GM19328 (cell line): ENCODE measurements around the gene MIOX.

Experiments used
- ATAC-seq: cut with Tn5 transposase; IDR thresholded peaks from one replicate; pipeline ENCODE4 v1.9.1; 2021; ENCODE audit warnings: mild to moderate bottlenecking, moderate library complexity; ENCODE audit not compliant: unreplicated experiment

The MIOX gene

DNA sequence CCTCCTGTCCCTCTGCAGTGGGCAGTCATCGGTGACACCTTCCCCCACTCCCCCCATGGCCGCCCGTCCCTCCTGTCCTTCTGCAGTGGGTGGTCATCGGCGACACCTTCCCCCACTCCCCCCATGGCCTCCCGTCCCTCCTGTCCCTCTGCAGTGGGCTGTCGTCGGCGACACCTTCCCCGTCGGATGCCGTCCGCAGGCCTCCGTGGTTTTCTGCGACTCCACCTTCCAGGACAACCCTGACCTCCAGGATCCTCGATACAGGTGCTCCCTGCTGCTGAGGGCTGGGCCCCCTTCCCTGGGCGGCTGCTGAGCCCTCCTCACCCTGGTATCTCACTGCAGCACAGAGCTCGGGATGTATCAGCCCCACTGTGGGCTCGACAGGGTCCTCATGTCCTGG lies 2.2 kb downstream of the MIOX start:
- ATAC-seq, result no peak

DNA sequence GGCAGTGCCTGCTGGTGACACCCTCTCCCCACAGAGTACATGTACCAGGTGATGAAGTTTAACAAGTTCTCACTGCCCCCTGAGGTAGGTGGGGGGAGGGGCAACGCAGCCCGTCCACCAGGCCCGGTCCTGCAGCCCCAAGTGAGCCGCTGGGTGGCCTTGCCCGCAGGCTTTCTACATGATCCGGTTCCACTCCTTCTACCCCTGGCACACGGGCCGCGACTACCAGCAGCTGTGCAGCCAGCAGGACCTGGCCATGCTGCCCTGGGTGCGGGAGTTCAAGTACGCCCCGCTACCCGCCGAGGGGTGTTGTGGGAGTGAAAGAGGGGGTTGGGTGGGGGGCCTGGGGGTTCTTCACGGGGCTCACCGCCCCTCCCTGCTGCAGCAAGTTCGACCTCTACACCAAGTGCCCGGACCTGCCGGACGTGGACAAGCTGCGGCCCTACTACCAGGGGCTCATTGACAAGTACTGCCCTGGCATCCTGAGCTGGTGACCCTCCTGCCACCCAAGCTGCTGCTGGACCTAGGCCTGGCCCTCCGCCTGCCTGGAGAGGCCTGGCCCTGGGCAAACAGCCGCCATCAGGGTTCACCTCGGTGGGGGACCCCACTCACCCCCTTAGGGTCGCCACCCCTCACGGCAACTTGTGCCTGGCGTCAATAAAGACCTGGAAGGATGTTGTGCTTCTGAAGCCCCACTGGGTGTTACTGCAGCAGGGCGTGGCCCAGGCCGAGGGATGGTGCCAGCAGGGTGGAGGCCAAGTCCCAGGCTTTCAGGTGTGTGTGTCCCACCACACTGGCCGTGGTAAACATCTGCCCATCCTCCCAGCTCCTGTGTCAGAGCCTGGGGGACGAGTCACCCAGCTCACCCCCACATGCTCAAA lies 2.9 kb downstream of the MIOX start:
- ATAC-seq, result no peak

DNA sequence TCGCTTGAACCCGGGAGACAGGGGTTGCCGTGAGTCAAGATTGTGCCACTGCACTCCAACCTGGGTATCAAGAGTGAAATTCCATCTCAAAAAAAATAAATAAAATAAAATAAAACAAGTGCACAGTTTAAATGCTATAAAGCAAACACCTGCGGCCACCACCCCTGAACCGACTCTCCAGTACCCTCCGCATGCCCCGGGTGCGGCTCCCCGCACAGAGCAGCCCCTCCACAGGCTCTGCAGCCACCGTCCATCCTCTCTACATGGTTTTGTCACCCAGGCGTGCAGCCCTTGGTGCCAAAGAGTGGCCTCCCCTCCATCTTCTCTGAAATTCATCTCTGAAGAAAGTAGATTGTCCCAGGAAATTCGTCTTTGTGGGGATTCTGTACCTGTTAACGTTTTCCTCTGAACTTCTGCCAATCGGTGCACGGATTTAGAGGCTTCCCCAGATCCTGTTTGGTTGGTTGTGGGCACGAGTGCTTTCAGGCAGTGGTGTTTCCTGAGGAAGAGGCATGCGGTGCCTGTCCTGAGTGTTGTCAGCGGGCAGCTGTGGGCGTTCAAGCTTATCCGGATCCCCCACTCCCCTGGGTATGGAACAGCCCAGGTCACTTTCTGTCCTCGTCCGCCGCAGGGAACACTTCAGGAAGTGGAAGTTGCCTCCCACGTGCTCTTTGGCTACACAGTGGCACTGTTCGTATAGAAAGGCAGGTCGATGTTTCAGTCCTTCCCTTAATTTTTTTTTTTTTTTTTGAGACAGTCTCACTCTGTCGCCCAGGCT lies 4.1 kb downstream of the MIOX start:
- ATAC-seq, result no peak

DNA sequence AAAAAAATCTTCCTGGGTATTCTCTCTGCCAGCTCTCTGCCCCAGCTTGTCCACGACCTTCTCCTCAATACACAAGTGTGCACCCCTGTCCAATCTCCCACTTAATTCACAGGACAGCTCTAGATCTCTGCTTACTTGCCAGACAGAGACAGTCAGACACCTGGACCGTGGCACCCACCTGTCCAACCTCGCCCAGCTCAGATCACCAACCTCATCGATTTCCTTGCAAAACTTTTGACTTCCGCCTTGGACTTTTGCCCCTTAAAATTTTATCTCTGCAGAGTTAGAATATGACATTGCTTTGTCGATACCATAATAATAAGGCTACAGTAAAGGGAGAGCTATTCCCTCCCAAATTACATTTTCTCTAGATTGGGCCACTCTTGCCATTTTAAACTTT lies 10.4 kb downstream of the MIOX start:
- no peak for ATAC-seq

DNA sequence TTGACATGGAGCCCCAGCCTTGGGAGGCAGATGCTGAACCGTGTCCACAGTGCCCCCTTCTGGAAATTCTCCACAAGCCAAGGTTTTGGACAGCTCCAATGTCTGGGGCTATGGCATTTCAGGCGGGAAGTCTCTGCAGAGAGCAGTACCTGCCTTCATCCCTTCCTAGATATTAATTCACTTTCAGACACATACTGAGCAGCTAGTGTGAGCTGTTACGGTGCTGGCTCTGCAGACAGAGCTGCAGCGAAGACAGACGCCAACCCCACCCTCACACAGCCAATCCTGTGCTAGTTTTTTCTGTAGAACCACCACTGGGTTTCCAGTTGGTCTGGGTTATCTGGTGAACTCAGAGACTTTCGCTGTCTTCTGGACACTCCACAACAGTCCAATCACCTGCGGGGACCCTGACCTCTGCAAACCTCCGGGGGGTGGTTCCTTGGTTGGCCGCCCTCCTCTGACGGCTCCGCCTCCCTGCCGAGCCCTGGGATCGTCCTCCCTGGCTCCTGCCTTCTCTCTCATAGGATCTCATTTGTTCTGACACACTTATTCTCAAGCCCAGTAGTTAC lies 11.7 kb downstream of the MIOX start:
- ATAC-seq, result no peak

DNA sequence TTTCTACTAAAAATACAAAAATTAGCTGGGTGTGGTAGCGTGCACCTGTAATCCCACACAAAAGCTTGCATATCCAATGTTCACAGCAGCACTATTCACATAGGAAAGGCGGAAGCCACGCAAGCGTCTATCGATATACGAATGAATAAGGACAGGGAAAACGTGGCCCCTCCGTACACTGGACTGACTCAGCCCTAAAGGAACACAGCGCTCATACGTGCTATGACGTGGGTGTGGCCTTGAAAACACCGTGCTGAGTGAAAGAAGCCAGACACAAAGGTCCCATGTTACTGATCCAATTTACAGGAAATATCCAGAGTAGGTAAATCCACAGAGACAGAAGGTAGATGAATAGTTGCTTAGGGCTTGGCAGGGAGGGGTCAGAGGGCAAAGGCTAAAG lies 13.8 kb downstream of the MIOX start:
- ATAC-seq, result no peak

DNA sequence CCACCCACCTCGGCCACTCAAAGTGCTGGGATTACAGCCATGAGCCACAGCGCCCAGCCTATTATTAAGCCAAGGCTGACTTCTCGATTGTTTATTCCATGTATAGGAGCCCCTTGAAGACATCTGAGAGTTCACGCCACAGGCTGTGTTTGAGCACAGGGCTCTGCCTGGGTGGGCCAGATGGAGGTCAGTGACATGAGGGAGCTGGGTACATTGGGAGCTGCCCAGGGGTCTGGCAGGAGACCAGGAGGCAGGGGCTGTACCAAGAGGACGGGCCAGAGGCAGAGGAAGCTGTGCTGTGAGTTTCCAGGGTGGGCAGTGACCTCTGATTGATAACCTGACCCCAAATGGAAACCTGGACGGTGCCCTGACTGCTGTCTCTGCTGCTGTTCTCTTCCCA lies 15.4 kb downstream of the MIOX start:
- no peak for ATAC-seq

DNA sequence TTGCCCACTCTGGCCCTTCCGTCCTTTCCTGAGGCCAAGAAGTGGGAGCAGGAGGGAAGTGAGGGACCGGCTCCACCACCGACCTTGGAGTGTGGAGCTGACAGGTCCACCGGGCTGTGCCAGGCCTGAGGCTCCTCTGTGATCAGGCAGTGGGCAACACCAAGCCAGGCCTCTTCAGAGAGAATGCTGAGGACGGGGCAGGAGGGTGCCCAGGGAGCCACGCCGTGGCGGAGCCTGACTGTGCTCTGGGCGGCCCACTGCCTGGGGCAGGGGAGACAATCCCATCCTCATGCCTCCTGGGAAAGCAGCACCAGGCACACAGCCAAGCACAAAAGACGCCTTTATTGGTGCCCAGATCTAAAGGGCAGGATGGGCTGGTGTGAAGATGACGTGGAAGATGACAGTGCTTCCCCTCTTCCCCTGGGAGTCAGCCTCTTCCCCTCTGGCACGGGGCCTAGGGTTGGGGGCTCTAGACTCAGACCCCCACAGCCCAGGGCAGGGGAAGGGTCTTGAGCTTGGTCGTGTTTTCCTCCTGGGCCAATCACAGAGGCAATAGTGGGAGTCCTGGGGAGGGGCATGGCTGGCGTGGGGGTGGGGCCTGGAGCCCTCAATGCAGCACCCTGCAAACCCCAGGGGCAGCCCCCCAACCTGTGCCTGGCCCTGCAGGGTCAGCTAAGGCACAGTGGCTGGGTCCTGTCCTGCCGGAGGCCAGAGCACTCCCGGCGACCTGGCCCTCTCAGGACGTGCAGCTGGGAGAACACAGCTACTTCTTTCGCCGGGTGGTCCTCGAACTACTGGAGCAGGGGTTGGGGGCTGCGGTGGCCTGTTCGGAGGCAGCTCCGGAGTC lies 16.2 kb downstream of the MIOX start:
- ATAC-seq, result no peak

DNA sequence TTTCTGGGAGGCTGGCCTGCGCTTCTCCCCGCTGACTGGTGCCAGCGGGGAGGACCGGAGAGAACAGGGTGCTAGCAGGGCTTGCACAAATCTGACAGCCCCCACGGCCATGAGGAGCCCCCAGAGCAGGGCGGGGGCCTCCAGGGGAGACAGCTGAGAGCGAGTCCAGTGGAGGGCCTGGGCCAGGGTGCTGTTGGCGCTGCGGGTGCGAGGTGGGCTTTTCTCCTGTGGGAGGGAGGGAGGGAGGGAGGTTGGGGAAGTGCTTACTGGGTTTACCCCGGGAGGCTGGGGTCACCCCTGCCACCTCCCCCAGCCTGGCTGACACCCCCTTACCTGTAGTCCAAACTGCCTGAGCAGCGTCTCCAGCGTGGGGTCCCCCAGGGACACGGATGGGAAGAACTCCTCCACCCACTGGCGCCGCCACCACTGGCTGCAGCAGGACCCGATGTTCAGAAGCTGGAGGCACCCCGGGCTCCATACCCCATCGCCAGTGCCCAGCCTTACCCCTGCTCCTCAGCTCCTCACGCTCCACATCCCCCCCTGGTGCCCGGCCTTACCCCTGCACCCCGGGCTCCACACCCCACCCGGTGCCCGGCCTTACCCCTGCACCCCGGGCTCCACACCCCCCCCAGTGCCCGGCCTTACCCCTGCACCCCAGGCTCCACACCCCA lies 17.0 kb downstream of the MIOX start:
- no peak for ATAC-seq

DNA sequence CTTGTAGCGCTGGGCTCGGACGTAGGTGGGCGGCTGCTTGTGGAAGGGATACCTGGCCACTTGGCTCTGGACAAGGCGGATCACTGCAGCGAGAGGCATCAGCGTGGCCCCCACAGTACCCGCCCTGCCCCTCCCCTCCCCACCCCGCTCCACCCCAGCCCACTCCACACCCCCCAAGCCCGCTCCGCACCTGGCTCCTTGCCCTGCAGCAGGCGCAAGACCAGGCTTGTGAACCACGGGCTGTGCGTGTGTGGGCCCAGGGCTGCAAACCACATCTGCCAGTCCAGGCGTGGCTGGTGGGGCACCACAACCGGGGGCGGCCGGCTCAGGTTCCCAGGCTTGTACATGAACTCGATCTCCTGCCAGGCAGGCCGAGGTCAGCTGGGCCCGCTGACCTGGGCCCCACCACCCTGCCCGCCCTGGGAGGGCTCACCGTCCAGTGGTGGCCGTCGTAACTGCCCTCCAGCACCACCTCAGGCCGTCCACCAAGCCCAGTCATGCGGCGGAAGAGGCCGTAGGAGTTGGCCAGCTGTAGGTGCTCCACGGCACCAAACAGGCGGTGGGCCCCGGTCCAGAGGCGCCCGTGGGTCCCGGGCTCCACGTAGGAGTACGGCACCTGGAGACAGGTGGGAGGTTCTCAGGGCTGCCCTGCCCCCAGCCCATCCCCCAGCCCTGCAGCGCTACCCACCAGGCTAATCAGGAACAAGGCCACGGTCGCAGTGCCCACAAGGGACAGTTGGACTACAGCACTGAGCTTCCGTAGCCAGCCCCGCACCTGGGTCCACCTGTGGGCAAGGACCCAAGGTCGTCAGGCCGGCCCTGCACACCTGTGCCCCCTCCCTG lies 17.9 kb downstream of the MIOX start:
- no peak for ATAC-seq

DNA sequence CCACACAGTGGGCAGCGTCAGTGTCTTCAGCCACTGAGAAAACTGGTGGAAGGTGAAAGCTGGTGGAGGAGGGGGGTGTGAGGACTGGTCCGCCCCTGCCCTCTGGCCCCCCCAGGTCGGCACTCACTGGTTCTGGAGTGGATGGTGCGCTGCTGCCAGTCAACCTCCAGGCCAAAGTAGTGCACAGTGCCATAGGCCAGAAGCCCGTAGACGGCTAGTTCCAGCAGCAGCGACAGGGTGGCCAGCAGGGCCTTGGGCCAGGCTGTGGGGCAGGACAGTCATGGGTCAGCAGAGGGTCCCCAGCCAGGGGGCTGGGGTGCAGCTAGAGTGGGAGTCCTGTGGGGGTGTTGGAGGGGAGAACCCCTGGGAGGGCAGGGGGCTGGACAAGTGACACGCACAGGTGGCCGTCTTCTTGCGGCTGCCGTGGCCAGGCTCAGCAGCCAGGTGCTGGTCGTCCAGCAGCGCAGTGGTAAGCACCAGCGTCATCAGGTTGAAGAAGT lies 18.7 kb downstream of the MIOX start:
- ATAC-seq, result no peak

DNA sequence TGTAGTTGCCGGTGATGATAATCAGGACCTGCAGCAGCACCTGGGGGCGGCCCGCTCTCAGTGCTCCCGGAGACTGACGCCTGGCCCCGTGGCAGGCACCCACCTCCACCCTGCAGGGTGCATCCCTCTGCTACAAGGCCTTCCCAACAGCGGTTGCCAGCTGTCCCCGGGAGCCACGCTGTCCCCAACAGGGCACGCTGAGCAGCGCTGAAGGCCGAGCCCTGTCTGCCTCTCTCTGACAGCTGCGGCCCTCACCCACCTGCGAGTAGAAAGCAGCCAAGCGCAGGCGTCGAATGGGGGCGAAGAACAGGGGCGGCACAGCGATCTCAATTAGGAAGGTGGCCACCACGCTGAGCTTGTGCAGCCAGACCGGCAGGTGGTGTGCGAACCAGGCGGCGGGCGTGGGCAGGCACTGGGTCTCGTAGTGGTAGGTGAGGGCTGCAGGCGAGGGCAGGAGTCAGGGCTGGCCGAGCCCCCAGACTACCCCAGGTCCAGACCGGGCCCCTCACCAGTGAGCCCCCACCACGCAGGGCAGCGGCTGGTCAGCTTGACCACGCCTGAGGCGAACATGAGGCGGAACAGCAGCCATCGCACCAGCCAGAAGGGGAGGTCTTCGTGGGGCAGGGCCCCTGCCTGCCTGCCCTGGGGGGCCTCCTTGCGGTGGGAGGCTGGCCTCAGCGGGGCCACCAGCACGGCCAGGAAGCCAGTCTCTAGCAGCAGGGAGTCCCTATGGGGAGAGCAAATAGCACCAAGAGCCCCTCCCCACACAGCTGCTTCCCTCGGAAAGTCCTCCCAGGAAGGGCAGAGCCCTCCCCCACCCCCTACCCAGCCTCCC lies 19.3 kb downstream of the MIOX start:
- no peak for ATAC-seq

DNA sequence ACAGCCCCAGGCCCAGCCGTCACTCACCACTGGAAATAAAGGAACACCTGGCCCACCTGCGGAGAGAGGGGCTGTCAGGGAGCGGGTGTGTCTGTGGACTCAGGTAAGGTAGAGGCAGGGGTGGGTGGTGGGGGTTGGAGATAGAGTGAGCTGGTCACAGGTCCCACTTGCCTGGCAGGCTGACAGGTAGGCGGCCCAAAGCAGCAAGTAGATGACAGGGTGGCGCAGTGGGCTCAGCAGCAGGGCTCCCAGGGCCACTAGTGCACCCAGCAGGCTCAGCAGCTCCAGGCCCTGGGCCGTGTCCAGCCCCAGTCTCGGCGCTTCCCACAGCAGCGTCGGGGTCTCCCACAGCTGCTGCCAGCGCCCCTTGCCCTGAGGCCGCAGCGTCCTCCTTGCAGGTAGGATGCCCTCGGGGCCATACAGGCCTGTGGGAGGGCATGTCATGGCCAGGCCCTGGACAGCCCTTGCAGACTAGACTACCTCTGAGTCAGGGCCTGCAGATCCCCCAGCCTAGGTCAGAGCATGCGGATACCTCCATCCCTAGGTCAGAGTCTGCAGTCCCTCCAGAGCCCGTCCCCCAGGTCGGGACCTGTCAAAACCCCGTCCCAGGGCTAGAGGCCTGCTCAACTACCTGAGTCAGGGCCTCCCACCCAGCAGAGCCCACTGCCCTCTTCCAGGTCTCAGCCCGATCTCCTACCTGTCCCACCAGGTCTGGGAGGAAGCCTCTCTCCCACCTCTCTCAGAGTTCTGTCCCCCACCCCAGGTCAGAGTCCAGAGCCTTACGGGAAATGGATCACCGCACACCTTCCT lies 20.2 kb downstream of the MIOX start:
- no peak for ATAC-seq

DNA sequence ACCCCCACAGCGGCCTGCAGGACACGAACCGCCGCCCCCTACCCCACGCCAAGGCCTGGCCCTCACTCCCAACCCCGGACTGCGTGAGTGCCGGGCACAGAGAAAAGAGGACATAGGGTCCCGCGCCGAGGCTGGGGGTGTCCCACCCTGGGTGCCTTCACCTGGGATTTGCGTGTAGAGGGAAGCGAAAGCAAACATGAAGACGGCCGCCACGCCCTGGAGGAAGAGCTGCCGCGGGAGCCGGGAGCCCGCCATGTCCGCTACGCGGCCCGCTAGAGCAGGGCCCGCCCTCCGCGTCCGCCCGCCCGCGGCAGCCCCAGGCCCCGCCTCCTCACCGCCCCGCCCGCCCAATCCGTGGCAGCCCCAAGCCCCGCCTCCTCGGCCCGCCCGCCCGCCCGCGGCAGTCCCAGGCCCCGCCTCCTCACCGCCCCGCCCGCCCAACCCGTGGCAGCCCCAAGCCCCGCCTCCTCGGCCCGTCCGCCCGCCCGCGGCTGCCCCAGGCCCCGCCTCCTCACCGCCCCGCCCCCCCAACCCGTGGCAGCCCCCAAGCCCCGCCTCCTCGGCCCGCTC lies 20.8 kb downstream of the MIOX start, which contains the start of gene LMF2:
Gene LMF2 (minus strand): TSS at position 282 of the 570 bp plus-strand sequence. CDS start 27 bp downstream, at position 255.
- ATAC-seq, result peak; percentile 44

DNA sequence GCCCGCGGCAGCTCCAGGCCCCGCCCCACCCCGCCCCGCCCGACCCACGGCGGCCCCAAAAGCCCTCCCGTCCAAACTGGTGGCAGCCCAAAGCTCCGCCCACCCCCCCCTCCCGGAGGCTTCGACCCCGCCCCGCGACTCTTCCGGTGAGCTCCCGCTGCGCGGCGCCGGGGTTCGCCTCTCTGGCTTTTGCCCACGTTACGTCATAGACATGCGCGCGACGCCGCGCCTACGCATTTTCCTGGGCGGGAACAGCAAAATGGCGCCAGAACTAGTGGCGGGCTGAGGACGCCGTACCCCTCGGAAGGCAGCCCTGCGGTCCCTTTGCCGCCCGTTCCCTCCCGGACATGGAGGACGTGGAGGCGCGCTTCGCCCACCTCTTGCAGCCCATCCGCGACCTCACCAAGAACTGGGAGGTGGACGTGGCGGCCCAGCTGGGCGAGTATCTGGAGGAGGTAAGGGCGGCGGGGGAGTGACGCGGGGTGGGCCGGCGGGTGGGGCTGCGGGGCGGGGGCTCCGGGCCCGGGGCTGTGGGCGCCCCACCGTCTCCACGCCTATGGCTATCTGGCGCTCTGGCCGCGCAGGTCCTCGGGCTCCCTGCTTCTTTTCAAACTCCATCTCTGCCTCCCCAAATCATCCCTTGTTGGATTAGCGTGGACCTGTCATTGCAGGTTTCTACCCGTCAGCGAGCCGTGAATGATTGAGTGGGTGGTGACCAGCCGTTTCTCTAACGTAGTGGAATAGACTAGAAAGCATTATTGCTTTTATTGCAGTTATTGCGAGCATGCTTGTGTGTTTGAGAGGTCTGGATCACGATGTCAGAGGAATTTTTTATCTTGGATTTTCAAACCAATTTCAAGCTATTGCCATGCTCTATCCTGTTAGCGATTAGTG lies 21.6 kb downstream of the MIOX start, which contains the start of gene NCAPH2:
Gene NCAPH2 (plus strand): TSS at position 234 of the 894 bp plus-strand sequence. CDS start 114 bp downstream, at position 348.
- peak; percentile 67 for ATAC-seq

DNA sequence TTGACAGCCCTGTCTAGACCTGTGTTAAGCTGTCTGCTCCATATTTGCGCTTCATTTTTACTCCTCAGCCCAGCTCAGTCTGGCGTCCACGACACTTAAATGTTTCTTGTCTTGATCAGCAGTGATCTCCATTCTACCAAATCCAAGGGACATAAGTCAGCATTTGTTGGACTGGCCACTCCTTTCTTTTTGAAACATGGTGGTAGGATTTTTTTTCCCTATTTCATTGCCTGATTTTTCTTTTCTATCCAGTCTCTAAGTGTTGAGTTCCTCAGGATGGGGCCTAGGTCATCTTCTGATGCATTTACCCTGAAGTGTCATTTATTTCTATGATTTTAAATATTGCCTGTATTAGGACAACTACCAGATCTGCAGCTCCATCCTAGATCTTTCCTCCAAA lies 22.2 kb downstream of the MIOX start:
- ATAC-seq, result no peak
